Gastroesophageal sphincter (tissue), 4 donors: ENCODE results near the gene SLC46A1. TPM values are rescaled to one million over a fixed set of nuclear protein-coding genes. Genes with fewer than 3 reads are reported as not detected.
"Not testable (repeated sequence)": the region's sequence is repeated elsewhere in the genome, so short reads cannot be mapped to it uniquely, and the experiment has no call there.

Experiments
- ATAC-seq: fragments of 150-250 bp; one replicate; pipeline ENCODE4 v1.9.1; 2016; ENCODE audit warnings: mild to moderate bottlenecking, moderate library complexity
- H3K27ac ChIP-seq, 4 donors: fragments of 200-600 bp; sonication (generic) in 3 of 4; 1 replicate in 3 of 4; 2 replicates in 1 of 4; pipeline ENCODE4 v1.5.1; 2016 to 2019
- H3K27me3 ChIP-seq: fragments of 200-600 bp; sonication (generic); one replicate; pipeline ENCODE4 v1.5.1; 2019
- H3K36me3 ChIP-seq, 2 donors: fragments of 200-600 bp; sonication (generic); one replicate each; pipeline ENCODE4 v1.5.1; 2019; ENCODE audit warnings: control low read depth in 1 of 2
- H3K4me1 ChIP-seq, 3 donors: fragments of 200-600 bp; sonication (generic); 1 replicate in 2 of 3; 2 replicates in 1 of 3; pipeline ENCODE4 v1.5.1; 2016 to 2019; ENCODE audit warnings: control low read depth in 2 of 3
- H3K4me3 ChIP-seq, 2 donors: fragments of 200-600 bp; sonication (generic); one replicate each; pipeline ENCODE4 v1.5.1; 2019; ENCODE audit warnings: mild to moderate bottlenecking in 1 of 2, moderate library complexity in 1 of 2
- H3K9me3 ChIP-seq, 3 donors: fragments of 200-600 bp; sonication (generic); one replicate each; pipeline ENCODE4 v1.5.1; 2017 to 2019; ENCODE audit warnings: control low read depth in 2 of 3
- CTCF ChIP-seq, 4 experiments: fragments of 200-600 bp in 2 of 4; fragments of 450-650 bp in 2 of 4; sonication (generic) in 1 of 4; IDR thresholded peaks; one replicate each; pipeline ENCODE4 v1.5.1; 2017 to 2019; ENCODE audit warnings: antibody characterized with exemption in 4 of 4, mild to moderate bottlenecking in 2 of 4, moderate library complexity in 2 of 4
- EP300 ChIP-seq: sonication (generic); formaldehyde crosslinking; IDR thresholded peaks from one replicate; pipeline ENCODE4 v1.6.1; 2017; ENCODE audit warnings: antibody characterized with exemption, mild to moderate bottlenecking
- POLR2A ChIP-seq, 2 donors: fragments of 450-650 bp; IDR thresholded peaks; one replicate each; pipeline ENCODE4 v1.6.1; 2017; ENCODE audit warnings: antibody characterized with exemption in 2 of 2, mild to moderate bottlenecking in 2 of 2, moderate library complexity in 1 of 2
- POLR2AphosphoS5 ChIP-seq: sonication (generic); formaldehyde crosslinking; IDR thresholded peaks from one replicate; pipeline ENCODE4 v1.6.1; 2017; ENCODE audit warnings: antibody characterized with exemption
- WGBS, 2 donors: methylation state at CpG; one replicate each; pipeline ENCODE4 v1.1.5; 2018; ENCODE audit warnings: low coverage in 1 of 2; 5-methylcytosine and 5-hydroxymethylcytosine counted together
- total RNA-seq, 4 donors: library from RNA; depleted of rRNA; stranded (reverse); fragments of >200 nt; gene quantifications; one replicate each; pipeline ENCODE4 v1.1.0, GENCODE V29; 2016

The SLC46A1 gene
- total RNA-seq, 4 donors from 2014 or later: 7.9 to 9.7 (median 8.4) TPM

DNA sequence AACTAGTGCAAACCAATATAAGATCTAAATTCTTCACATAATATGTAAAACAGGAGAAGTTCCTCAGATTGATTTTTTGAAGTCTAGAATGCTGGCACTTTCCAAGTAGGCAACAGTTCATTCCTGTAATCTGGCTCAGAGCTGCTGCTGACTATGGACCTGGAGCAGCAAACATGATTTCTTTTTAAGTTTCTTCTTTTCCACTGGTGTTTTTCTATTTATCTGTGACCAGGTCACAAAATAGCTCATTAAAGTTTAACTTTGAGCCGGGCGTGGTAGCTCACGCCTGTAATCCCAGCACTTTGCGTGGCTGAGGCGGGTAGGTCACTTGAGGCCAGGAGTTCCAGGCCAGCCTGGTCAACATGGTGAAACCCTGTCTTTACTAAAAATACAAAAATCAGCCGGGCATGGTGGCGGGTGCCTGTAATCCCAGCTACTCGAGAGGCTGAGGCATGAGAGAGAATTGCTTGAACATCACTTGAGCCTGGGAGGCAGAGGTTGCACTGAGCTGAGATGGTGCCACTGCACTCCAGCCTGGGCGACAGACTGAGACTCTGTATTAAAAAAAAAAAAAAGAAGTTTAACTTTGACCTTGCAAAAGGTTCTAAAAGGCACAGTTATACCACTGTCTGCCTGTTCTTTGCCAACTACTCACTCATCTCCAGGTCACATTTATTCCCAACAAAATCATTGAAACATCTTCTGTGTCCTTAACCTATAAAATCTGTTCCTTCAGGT is 38.1 kb upstream of the SLC46A1 start:
- ATAC-seq: no peak
- H3K4me1 ChIP-seq: no peaks in the 10 kb centered on the region
- peaks cover 0 to 6% (median 0%) of the 10 kb centered on the region in 3 donors for H3K9me3 ChIP-seq
- H3K27me3 ChIP-seq: peaks cover 33% of the 10 kb centered on the region
- H3K4me3 ChIP-seq: no peak overlapping the region
- WGBS, 2 donors: 85 to 97% methylated on average over 5 of the region's 9 CpGs
- TF ChIP-seq CTCF (IDR thresholded peaks at IDR 0.05): no peak
- TF ChIP-seq POLR2A (IDR thresholded peaks at IDR 0.05): no peak
- TF ChIP-seq EP300: no peak
- no peak for TF ChIP-seq POLR2AphosphoS5
- no peak overlapping the region for H3K27ac ChIP-seq
- no peaks in the 10 kb centered on the region for H3K36me3 ChIP-seq

- WGBS, 2 donors: 60% methylated on average over 1 of the region's 8 CpGs; no CpG with 5 or more reads in 1 of the 2 donors
- H3K27ac ChIP-seq, ATAC-seq: not testable (repeated sequence)
Measured at GRCh38 chr17:28434326-28434725, 28.3 kb upstream of the SLC46A1 start.

DNA sequence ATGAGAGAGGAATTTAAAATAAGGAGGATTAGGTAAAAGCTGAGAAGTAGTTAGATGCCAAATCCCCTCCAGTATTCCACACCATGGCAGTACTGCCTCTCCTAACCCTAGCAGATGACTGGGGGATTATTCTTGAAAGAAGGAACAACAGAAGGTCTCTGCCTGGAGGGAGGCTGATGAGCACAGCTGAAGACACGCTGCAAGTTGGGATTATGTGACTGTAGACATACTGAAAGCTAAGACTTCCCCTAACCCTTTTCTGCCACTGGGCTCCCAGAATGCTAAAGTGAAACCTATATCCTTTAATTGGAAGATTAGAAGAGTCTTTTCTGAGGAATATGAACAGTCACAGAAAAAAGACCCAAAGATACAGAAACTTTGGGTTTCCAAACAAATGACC is 27.7 kb upstream of the SLC46A1 start:
- peaks cover 39% of the 10 kb centered on the region for H3K27me3 ChIP-seq
- WGBS, 2 donors: 60% methylated on average over 1 of the region's 1 CpG; no CpG with 5 or more reads in 1 of the 2 donors
- ATAC-seq: no peak
- H3K27ac ChIP-seq: no peak overlapping the region
- H3K4me3 ChIP-seq: no peak overlapping the region
- no peaks in the 10 kb centered on the region for H3K36me3 ChIP-seq
- H3K9me3 ChIP-seq: no peaks in the 10 kb centered on the region
- H3K4me1 ChIP-seq: no peaks in the 10 kb centered on the region
- TF ChIP-seq CTCF (IDR thresholded peaks at IDR 0.05) (no peak), EP300 (no peak), POLR2A (IDR thresholded peaks at IDR 0.05) (no peak), POLR2AphosphoS5 (no peak)

More at GRCh38 chr17:28434326-28434725, 28.3 kb upstream of the SLC46A1 start:
- H3K4me3 ChIP-seq, H3K4me1 ChIP-seq, H3K36me3 ChIP-seq, H3K9me3 ChIP-seq: not testable (repeated sequence)
- H3K27me3 ChIP-seq: peaks cover 33% of the 10 kb centered on the region

GRCh38 chr17:28427982-28428381 is 22.0 kb upstream of the SLC46A1 start:
- peaks cover 53% of the 10 kb centered on the region for H3K27me3 ChIP-seq
- H3K4me3 ChIP-seq, ATAC-seq, H3K27ac ChIP-seq, H3K36me3 ChIP-seq, H3K9me3 ChIP-seq, H3K4me1 ChIP-seq: not testable (repeated sequence)
- WGBS, 2 donors: 42 to 76% methylated on average over 1 to 3 of the region's 4 CpGs

DNA sequence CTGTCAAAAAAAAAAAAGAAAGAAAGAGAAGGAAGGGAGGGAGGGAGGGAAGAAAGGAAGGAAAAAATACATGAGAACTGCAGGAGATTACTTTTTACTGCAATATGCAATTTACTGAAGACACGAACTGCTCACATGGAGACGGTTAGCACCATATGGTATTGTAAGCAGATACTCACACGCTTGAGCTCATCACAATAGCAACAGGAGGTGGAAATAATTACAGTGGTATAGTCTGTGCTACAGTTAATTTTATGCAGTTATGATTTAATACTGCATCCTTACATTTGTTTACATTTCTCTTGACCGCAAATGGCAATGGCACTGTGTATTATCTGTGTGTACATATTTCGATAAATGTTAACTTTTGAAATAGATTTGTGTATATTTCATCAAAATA is 21.4 kb upstream of the SLC46A1 start:
- ATAC-seq: no peak
- H3K9me3 ChIP-seq: no peaks in the 10 kb centered on the region
- no peak overlapping the region for H3K4me3 ChIP-seq
- 47 to 49% methylated on average over 5 of the region's 5 CpGs for WGBS, 2 donors
- no peaks in the 10 kb centered on the region for H3K36me3 ChIP-seq
- no peak for TF ChIP-seq POLR2AphosphoS5
- no peak for TF ChIP-seq POLR2A (IDR thresholded peaks at IDR 0.05)
- TF ChIP-seq EP300: no peak
- no peak for TF ChIP-seq CTCF (IDR thresholded peaks at IDR 0.05)
- no peak overlapping the region for H3K27ac ChIP-seq
- H3K27me3 ChIP-seq: peaks cover 53% of the 10 kb centered on the region
- no peaks in the 10 kb centered on the region for H3K4me1 ChIP-seq

- 60 to 73% methylated on average over 1 to 3 of the region's 9 CpGs for WGBS, 2 donors
- TF ChIP-seq CTCF (IDR thresholded peaks at IDR 0.05) (no peak), EP300 (no peak), POLR2A (IDR thresholded peaks at IDR 0.05) (no peak), POLR2AphosphoS5 (no peak)
- Histone ChIP-seq H3K4me3 (no peak overlapping the region), H3K27ac (no peak overlapping the region), H3K36me3 (no peaks in the 10 kb centered on the region), H3K27me3 (peaks cover 46% of the 10 kb centered on the region), H3K4me1 (no peaks in the 10 kb centered on the region), H3K9me3 (no peaks in the 10 kb centered on the region)
- ATAC-seq: no peak
Measured at GRCh38 chr17:28426081-28426519, 20.1 kb upstream of the SLC46A1 start.
